ENCODE data around the gene TMSB4X. TPM values are rescaled to one million over a fixed set of nuclear protein-coding genes. Genes with fewer than 3 reads are reported as not detected.
"Not testable (repeated sequence)": the region's sequence is repeated elsewhere in the genome, so short reads cannot be mapped to it uniquely, and the experiment has no call there.

The TMSB4X gene
- polyA plus RNA-seq, 1 experiment: 6,551 TPM

- Histone ChIP-seq H3K27ac (ENCODE audit: low read depth, low read length) (no peak overlapping the region), H3K9me3 (ENCODE audit: control insufficient read depth, insufficient read depth, low read length) (peaks cover 4% of the 10 kb centered on the region; the same call in 1 of the 2 replicates), H3K27me3 (ENCODE audit: control insufficient read depth, insufficient read depth, low read length) (no peaks in the 10 kb centered on the region), H3K4me3 (ENCODE audit: low read depth, low read length) (no peak overlapping the region)
- no peak for TF ChIP-seq CTCF (IDR thresholded peaks at IDR 0.05; ENCODE audit: low read depth, low read length)
- no peak for DNase-seq (ENCODE audit: low read depth, low spot score)
- ChIA-PET POLR2A (no interaction called here), CTCF (interaction anchor here (4.0 kb wide), 1 partner anchor 12 kb away, joined by 31 read pairs; no protein-coding TSS in a partner anchor)
Measured at GRCh38 chrX:12958461-12958860, 16.4 kb upstream of the TMSB4X start.

- H3K27me3 ChIP-seq (ENCODE audit: control insufficient read depth, insufficient read depth, low read length): no peaks in the 10 kb centered on the region
- TF ChIP-seq CTCF (IDR thresholded peaks at IDR 0.05; ENCODE audit: low read depth, low read length): no peak
- POLR2A ChIA-PET: no interaction called here
- H3K27ac ChIP-seq (ENCODE audit: low read depth, low read length): no peak overlapping the region
- H3K9me3 ChIP-seq (ENCODE audit: control insufficient read depth, insufficient read depth, low read length): peaks cover 4% of the 10 kb centered on the region; the same call in 1 of the 2 replicates
- CTCF ChIA-PET: no interaction called here
- no peak overlapping the region for H3K4me3 ChIP-seq (ENCODE audit: low read depth, low read length)
- DNase-seq (ENCODE audit: low read depth, low spot score): no peak
Measured at GRCh38 chrX:12961196-12961718, 13.7 kb upstream of the TMSB4X start.

GRCh38 chrX:12962041-12962504 is 12.8 kb upstream of the TMSB4X start:
- POLR2A ChIA-PET: no interaction called here
- Histone ChIP-seq H3K27me3 (ENCODE audit: control insufficient read depth, insufficient read depth, low read length) (no peaks in the 10 kb centered on the region), H3K27ac (ENCODE audit: low read depth, low read length) (no peak overlapping the region), H3K4me3 (ENCODE audit: low read depth, low read length) (no peak overlapping the region), H3K9me3 (ENCODE audit: control insufficient read depth, insufficient read depth, low read length) (peaks cover 4% of the 10 kb centered on the region; the same call in 1 of the 2 replicates)
- no peak for TF ChIP-seq CTCF (IDR thresholded peaks at IDR 0.05; ENCODE audit: low read depth, low read length)
- DNase-seq (ENCODE audit: low read depth, low spot score): no peak
- CTCF ChIA-PET: no interaction called here

GRCh38 chrX:12963210-12963850 is 11.6 kb upstream of the TMSB4X start:
- DNase-seq (ENCODE audit: low read depth, low spot score); POLR2A ChIA-PET; H3K4me3 ChIP-seq (ENCODE audit: low read depth, low read length); CTCF ChIA-PET; H3K27me3 ChIP-seq (ENCODE audit: control insufficient read depth, insufficient read depth, low read length); H3K9me3 ChIP-seq (ENCODE audit: control insufficient read depth, insufficient read depth, low read length); H3K27ac ChIP-seq (ENCODE audit: low read depth, low read length): not testable (repeated sequence)

- Histone ChIP-seq H3K9me3 (ENCODE audit: control insufficient read depth, insufficient read depth, low read length) (peaks cover 4% of the 10 kb centered on the region; the same call in 1 of the 2 replicates), H3K27me3 (ENCODE audit: control insufficient read depth, insufficient read depth, low read length) (no peaks in the 10 kb centered on the region), H3K4me3 (ENCODE audit: low read depth, low read length) (no peak overlapping the region), H3K27ac (ENCODE audit: low read depth, low read length) (no peak overlapping the region)
- no peak for TF ChIP-seq CTCF (IDR thresholded peaks at IDR 0.05; ENCODE audit: low read depth, low read length)
- CTCF ChIA-PET: interaction anchor here (1.4 kb wide), 1 partner anchor 542 kb away, joined by 3 read pairs; no protein-coding TSS in a partner anchor
- DNase-seq (ENCODE audit: low read depth, low spot score): no peak
- POLR2A ChIA-PET: no interaction called here
Measured at GRCh38 chrX:12965131-12965940, 9.6 kb upstream of the TMSB4X start.

Measured in AG04450 (cell line).